Activated B cell treated with CpG ODN at 0.5 μM for 24 hours (primary cell): ENCODE data around the gene LYPD4. TPM values are rescaled to one million over a fixed set of nuclear protein-coding genes. Genes with fewer than 3 reads are reported as not detected.

Experiments used
- ATAC-seq: fragments of 200-7000 bp; cut with Tn5 transposase; one replicate; pipeline ENCODE4 v1.10.0; 2021; ENCODE audit warnings: low read depth, mild to moderate bottlenecking, moderate library complexity
- CTCF ChIA-PET: fragments of 350-600 bp; sonication (Branson Sonifier 250); formaldehyde crosslinking; loops from one replicate; lab custom pipeline; 2021; ENCODE audit warnings: antibody characterized with exemption; lab: Charles Lee
- POLR2A ChIA-PET: fragments of 350-600 bp; sonication (Branson Sonifier 250); formaldehyde crosslinking; loops from one replicate; lab custom pipeline; 2021; ENCODE audit warnings: antibody characterized with exemption; lab: Charles Lee
- DNase-seq: peaks from one replicate; pipeline ENCODE4 v3.0.0; 2022
- H3K27ac Mint-ChIP-seq: one replicate; pipeline ENCODE4 v1.8.0; 2020; ENCODE audit warnings: mixed read lengths
- H3K27me3 Mint-ChIP-seq: one replicate; pipeline ENCODE4 v1.8.0; 2021; ENCODE audit warnings: mixed read lengths
- H3K36me3 Mint-ChIP-seq: one replicate; pipeline ENCODE4 v1.8.0; 2021; ENCODE audit warnings: low read depth, mixed read lengths
- H3K4me1 Mint-ChIP-seq: one replicate; pipeline ENCODE4 v1.8.0; 2021; ENCODE audit warnings: mixed read lengths
- H3K4me3 Mint-ChIP-seq: one replicate; pipeline ENCODE4 v1.8.0; 2020; ENCODE audit warnings: mild to moderate bottlenecking, mixed read lengths
- H3K9me3 Mint-ChIP-seq: one replicate; pipeline ENCODE4 v1.8.0; 2020; ENCODE audit warnings: mixed read lengths
- CTCF ChIP-seq: fragments of 200-600 bp; IDR thresholded peaks from one replicate; pipeline ENCODE4 v1.8.0; 2022; ENCODE audit warnings: antibody characterized with exemption, mild to moderate bottlenecking
- intact Hi-C: fragments of 100-400 bp; cut with micrococcal nuclease; formaldehyde crosslinking; loops from one replicate; pipeline ENCODE4 v1.15.1; 2024
- total RNA-seq: library from RNA; stranded (reverse); gene quantifications from 2 replicates; pipeline ENCODE4 v1.2.3, GENCODE V29; 2022

The LYPD4 gene
- total RNA-seq, 1 donor from 2014 or later, result not detected

GRCh38 chr19:41872775-41873647 is 28.5 kb upstream of the LYPD4 start:
- peak overlapping the region; percentile 98 for H3K27ac Mint-ChIP-seq
- DNase-seq (peak; percentile 63), ATAC-seq (no peak)
- TF ChIP-seq CTCF, result peak; percentile 22
- H3K4me1 Mint-ChIP-seq, result peaks cover 88% of the 10 kb centered on the region
- intact Hi-C loops, result loop anchor here (1.0 kb wide), 3 partner anchors 62 to 161 kb away; no protein-coding TSS in a partner anchor
- CTCF ChIA-PET, result interaction anchor here (0.9 to 5.9 kb wide), 19 partner anchors 10 to 85 kb away, joined by 3 to 66 read pairs (median 8); partner anchors contain the start of genes ARHGEF1, RABAC1 and RPS19
- no peaks in the 10 kb centered on the region for H3K9me3 Mint-ChIP-seq
- H3K27me3 Mint-ChIP-seq, result no peaks in the 10 kb centered on the region
- H3K4me3 Mint-ChIP-seq, result peak overlapping the region; percentile 47
- H3K36me3 Mint-ChIP-seq, result peaks cover 51% of the 10 kb centered on the region
- POLR2A ChIA-PET, result interaction anchor here (0.6 to 11.4 kb wide), 16 partner anchors 9 to 92 kb away, joined by 3 to 279 read pairs (median 6); partner anchors contain the start of genes ARHGEF1, ERFL, RABAC1 and RPS19

- no peak for TF ChIP-seq CTCF
- Mint-ChIP-seq H3K27ac (peak overlapping the region; percentile 98), H3K4me1 (peaks cover 89% of the 10 kb centered on the region), H3K4me3 (no peak overlapping the region), H3K9me3 (no peaks in the 10 kb centered on the region), H3K36me3 (peaks cover 50% of the 10 kb centered on the region), H3K27me3 (no peaks in the 10 kb centered on the region)
- intact Hi-C loops, result no loop called here
- ChIA-PET CTCF (interaction anchor here (1.0 to 5.9 kb wide), 14 partner anchors 10 to 86 kb away, joined by 3 to 66 read pairs (median 9); partner anchors contain the start of genes ARHGEF1, RABAC1 and RPS19), POLR2A (interaction anchor here (1.2 to 11.4 kb wide), 9 partner anchors 9 to 87 kb away, joined by 3 to 279 read pairs (median 15); partner anchors contain the start of genes ARHGEF1, RABAC1 and RPS19)
- DNase-seq (no peak), ATAC-seq (no peak)
Observed at GRCh38 chr19:41872384-41872774, 27.9 kb upstream of the LYPD4 start.

GRCh38 chr19:41871573-41872383 is 27.3 kb upstream of the LYPD4 start:
- peaks cover 91% of the 10 kb centered on the region for H3K4me1 Mint-ChIP-seq
- H3K36me3 Mint-ChIP-seq, result peaks cover 47% of the 10 kb centered on the region
- H3K9me3 Mint-ChIP-seq, result no peaks in the 10 kb centered on the region
- peak; percentile 31 for ATAC-seq
- no peaks in the 10 kb centered on the region for H3K27me3 Mint-ChIP-seq
- DNase-seq, result peak; percentile 38
- TF ChIP-seq CTCF, result no peak
- H3K27ac Mint-ChIP-seq, result peak overlapping the region; percentile 98
- peak overlapping the region; percentile 44 for H3K4me3 Mint-ChIP-seq
- ChIA-PET POLR2A (interaction anchor here (0.6 to 11.4 kb wide), 12 partner anchors 8 to 530 kb away, joined by 3 to 279 read pairs (median 10); partner anchors contain the start of genes ARHGEF1, RABAC1 and RPS19), CTCF (interaction anchor here (2.5 to 5.9 kb wide), 6 partner anchors 9 to 86 kb away, joined by 8 to 66 read pairs (median 38); partner anchors contain the start of genes RABAC1 and RPS19)
- intact Hi-C loops, result loop anchor here (1.0 kb wide), 1 partner anchor 11 kb away; the partner anchor contains the start of gene RPS19

- ATAC-seq (no peak), DNase-seq (no peak)
- H3K9me3 Mint-ChIP-seq, result no peaks in the 10 kb centered on the region
- peak overlapping the region; percentile 80 for H3K27ac Mint-ChIP-seq
- CTCF ChIA-PET, result interaction anchor here (0.7 to 4.8 kb wide), 4 partner anchors 8 to 82 kb away, joined by 3 to 66 read pairs (median 6); no protein-coding TSS in a partner anchor
- H3K4me1 Mint-ChIP-seq, result peaks cover 89% of the 10 kb centered on the region
- POLR2A ChIA-PET, result interaction anchor here (0.7 to 11.4 kb wide), 7 partner anchors 10 to 89 kb away, joined by 3 to 279 read pairs (median 4); partner anchors contain the start of genes ARHGEF1, RABAC1 and RPS19
- peaks cover 57% of the 10 kb centered on the region for H3K36me3 Mint-ChIP-seq
- TF ChIP-seq CTCF, result no peak
- intact Hi-C loops, result no loop called here
- H3K27me3 Mint-ChIP-seq, result no peaks in the 10 kb centered on the region
- H3K4me3 Mint-ChIP-seq, result peak overlapping the region; percentile 32
Observed at GRCh38 chr19:41870401-41870873, 26.0 kb upstream of the LYPD4 start.
